Putamen (tissue), 1 donor: ENCODE measurements around the gene CPSF4.

Experiments
- DNase-seq: peaks from one replicate; pipeline ENCODE4 v3.0.0-alpha.2; 2016; ENCODE audit warnings: low spot score

Gene CPSF4

DNA sequence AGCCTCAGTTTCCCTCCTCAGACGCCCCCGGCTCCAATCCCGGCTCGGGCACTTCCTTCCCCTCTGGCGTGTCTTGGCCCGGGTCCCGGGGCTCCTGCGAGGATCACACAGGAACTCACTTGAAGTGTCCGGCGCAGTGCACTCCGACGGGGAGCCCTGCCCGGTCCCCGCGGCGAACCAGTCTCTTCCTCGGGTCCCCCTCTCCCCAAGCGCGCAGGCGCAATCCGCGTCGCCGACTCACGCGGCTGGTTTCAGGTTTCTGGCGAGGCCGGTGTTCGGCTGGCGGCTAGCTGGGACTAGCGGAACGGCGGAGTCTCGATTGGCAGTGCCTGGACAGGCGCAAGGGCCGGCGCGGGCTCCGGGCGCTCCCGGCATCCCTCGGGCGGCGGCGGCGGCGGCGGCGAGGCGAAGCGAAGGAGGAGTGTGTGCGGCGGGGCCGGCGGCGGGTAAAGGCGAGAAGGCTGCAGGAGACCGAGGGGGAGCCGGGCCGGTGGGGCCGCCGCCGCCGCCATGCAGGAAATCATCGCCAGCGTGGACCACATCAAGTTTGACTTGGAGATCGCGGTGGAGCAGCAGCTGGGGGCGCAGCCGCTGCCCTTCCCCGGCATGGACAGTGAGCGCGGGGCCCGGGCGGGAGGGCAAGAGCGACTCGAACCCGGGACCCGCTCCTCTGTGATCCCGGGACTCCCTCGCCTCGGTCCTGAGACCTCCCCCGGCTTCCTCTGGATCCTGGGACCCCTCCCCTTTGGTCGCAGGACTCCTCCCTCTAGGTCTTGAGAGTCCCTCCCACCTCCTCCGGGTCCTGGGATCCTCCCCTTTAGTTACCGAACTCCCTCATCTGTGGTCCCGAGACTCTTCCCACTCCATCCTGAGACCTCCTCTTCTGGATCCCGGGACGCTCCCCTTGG is at the start of gene CPSF4, which contains the start of gene PTCD1:
CPSF4 (plus strand) TSS at position 371 of the 908 bp plus-strand sequence; CDS start at position 511, 140 bp downstream.
PTCD1 (minus strand) TSS at position 226 of the 908 bp plus-strand sequence. CDS start 3,556 bp downstream, outside the sequence.
- DNase-seq: peak; percentile 92

DNA sequence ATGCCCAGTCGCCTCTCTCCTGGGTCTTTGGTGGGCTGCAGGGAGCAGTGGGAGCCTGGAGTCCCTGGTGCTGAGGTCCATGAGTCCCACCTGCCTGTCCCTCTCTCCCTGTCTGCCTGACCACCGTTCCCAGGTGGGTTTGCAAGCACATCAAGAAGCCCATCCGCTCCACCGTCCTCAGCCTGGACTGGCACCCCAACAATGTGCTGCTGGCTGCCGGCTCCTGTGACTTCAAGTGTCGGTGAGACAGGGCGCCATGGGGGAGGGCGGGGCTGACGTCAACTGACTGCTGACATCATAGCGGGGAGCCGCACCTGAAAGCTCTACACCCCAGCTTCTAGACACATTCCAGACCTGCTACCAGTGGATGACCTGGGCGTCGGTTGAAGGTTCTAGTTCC is 49.0 kb upstream of the CPSF4 start:
- DNase-seq: no peak

DNA sequence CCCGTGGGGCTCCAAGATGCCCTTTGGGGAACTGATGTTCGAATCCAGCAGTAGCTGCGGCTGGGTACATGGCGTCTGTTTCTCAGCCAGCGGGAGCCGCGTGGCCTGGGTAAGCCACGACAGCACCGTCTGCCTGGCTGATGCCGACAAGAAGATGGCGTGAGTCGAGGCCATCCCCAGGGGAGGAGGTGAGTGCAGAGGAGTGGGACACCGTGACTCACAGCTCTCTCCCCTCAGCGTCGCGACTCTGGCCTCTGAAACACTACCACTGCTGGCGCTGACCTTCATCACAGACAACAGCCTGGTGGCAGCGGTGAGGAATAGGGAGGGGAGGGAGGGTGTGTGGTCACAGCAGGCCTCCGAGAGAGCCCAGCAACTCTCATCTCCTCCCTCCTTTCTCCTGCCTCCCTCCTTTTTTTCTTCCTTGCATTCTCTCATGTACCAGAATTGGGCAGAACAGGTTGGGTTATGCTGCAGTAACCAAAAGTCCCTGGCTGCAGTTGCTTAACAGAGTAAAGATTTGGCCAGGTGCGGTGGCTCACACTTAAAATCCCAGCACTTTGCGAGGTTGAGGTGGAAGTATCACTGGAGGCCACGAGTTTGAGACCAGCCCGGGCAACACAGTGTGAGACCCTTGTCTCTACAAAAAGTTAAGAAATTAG is 47.7 kb upstream of the CPSF4 start:
- DNase-seq: no peak

DNA sequence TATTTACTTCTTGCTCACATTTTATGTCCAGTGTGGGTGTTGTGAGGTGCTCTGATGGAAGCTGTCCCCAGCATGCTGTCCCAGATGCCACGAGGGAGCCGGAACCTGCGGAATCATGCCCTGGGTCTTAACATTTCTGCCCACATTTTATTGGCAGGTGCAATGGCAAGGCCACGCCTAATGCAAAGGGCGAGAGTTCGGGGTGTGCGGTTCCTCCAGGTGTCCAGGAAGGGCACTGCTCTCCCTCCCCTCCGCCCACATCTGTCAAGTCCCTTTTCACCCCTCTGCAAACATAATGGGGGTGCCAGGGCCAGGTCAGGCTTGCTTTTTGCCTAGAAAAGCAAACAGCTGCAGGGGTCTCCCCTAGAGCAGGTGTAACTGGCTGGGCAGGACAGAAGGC is 46.7 kb upstream of the CPSF4 start:
- no peak for DNase-seq

DNA sequence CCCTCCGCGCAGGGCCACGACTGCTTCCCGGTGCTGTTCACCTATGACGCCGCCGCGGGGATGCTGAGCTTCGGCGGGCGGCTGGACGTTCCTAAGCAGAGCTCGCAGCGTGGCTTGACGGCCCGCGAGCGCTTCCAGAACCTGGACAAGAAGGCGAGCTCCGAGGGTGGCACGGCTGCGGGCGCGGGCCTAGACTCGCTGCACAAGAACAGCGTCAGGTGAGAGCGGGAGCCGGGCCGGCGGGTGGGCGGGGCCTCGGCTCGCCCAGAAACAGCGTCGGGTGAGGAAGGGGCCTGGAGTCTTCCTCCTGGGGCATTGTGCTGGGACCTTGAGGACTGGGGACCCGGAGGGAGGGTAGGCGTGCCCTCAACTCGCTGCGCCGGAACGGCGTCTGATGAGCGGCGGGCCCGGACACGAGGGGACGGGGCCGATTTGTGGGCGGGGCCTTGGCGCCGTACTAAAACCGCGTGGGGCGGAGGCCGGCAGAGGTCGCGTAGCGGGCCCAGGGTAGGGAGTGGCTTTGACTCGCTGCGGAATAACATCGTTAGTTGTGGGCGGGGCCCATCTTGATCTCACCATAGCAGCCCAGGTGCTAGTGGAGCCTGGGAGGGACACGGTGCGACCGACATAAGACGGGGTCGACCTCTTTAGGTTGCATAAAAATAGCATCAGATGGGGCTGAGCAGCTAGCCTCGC is 45.9 kb upstream of the CPSF4 start:
- DNase-seq: no peak

DNA sequence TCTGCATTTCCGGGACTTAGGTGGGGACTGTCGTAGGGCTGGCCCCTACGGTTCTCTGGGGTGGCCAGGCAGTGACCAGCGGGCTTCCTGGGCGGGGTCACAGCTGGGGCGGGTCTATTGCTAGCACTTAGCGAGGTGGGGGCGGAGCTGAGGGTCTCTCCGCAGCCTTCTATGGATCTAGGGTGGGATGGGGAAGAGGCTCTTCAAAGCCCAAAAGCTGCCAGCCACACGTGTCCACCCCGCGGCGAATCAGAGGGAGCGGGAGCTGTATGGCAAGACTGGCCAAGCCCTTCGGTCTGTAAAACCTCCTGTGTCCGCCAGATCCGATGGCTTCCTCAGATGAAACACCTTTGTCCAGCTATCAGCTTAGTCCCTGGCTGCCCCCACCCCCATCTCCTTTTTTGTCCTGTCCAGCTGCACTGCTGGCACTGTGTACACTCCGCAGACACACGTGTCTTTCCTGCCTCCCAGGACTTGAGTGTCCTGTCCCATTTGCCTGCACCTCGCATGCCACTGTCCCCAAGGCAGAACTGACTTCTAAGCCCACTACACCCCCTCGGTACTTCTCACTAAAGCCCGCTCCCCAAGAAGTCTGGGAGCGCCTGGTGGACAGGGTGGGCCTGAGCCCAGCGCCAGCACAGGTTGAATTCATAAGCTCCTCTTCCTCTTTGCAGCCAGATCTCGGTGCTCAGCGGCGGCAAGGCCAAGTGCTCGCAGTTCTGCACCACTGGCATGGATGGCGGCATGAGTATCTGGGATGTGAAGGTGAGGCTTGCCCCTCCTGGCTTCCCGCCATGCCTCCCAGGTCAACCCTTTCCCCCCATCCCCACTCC is 45.2 kb upstream of the CPSF4 start:
- no peak for DNase-seq

DNA sequence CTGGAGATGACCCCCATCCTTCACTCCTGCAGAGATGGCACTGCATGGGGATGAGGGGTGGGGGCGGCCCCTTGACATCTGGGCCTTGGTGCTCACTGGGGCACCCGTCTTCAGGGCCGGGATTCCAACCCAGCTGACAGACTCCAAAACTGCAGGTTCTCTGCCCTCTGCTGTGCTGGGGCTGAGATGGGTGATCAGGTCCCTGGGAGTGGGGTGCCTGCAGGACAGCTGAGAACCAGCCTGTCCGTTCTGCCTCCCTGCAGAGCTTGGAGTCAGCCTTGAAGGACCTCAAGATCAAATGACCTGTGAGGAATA is 44.6 kb upstream of the CPSF4 start:
- no peak for DNase-seq

GRCh38 chr7:99395616-99396327 is 43.0 kb upstream of the CPSF4 start:
- DNase-seq: no peak

GRCh38 chr7:99396418-99397296 is 42.1 kb upstream of the CPSF4 start:
- no peak for DNase-seq

DNA sequence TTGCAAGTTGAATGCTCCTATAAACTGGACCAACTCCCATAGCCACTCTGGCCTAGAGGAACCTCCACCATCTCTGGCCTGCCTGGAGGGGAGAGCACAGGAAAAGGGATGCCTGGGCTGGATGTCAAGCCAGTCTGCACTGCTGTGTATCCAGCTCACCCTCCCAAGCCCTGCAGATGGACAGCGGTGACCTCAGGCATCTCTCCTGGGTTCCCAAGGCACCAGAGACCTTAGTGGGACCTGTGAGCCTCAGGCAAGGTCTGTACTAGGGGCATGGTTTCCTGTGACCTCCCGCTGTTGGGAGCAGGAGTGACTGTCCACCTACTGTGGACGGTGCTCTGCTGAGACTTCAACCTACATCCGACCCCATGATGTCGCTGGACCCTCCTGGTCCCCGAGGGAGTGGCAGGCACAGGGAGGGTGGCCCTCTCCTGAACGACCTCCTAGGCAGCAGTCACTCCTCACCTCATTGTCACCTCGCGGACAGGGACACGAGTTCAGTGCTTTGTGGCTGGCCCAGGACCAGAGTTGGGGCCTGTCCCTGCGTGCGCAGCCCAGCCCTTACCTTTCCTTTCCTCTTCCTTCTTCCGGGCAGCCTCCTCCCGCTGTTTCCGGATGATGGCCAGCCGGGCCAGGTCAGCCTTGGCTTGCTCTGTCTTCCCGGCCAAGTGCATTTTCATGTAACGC is 41.3 kb upstream of the CPSF4 start:
- DNase-seq: no peak

GRCh38 chr7:99398891-99399445 is 39.8 kb upstream of the CPSF4 start:
- no peak for DNase-seq

GRCh38 chr7:99399597-99399996 is 39.1 kb upstream of the CPSF4 start:
- DNase-seq: no peak

DNA sequence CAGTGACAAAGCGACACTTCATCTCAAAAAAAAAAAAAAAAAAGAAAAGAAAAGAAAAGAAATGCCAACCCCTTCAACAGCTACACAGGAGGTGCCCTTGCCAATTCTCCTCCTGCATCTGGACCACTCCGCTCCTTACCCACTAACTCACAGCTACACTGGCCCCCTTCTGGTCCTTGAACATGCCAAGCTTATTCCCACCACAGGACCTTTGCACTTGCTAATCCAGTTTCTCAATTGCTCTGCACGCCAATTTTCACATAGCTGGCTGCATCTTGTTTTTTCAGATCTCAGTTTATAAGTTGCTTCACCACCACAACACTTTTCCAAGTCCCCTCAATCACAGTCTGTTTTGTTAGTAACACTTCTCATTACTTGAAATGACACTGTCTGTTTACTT is 35.9 kb upstream of the CPSF4 start:
- no peak for DNase-seq

DNA sequence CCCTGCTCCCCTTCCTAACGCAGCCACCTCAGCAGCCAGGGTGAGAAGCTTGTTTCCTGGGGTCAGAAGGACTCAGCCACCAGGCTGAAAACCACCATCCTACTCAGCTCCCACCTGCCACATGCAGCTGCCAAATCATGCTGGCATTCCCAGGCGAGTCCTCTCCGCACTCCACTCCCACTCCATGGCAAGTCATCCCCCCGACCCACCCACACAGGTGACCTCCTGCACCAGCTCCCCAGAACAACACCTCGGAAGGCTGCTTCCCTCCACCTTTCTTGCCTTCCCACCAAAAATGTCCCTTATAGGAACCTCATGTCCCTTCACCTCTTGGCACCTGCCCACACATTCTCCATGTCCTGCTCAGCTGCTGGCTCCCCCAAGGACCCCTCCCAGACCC is 35.0 kb upstream of the CPSF4 start:
- no peak for DNase-seq

DNA sequence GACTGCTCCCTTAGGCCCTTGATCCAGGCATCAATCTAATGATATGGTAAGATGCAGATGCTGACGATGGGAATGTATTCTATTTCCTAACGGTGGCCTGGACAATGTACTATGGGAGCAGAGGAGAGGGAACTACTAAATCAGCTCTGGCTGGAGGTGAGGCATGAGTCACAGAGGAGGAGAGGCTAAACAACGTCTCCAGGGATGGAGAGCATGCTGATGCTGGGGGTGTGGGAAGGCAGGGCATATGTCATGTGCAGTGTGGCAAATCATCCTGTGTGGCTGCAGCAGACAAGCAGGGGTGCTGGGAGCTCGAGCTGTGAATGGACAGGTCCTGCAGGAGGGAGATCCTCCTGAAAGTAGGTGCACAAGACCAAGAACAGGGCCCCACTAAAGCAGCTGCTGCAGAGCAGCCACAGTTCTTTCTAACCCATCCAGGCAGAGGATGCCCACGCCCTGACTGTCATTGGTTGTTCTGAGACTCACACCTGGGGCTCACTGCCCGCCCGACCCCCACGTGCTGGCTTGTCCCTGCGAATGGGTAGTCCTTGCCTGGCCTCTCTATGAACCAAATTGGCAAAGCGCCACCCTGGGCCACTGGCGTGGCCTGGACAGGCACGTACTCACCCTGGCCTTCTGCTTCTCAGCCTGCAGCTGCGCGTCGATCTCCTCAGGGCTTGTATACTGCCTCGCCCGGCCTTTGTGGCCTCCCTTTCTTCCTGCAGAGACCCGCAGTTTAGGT is 34.3 kb upstream of the CPSF4 start:
- DNase-seq: no peak

GRCh38 chr7:99404977-99405320 is 33.8 kb upstream of the CPSF4 start:
- no peak for DNase-seq

DNA sequence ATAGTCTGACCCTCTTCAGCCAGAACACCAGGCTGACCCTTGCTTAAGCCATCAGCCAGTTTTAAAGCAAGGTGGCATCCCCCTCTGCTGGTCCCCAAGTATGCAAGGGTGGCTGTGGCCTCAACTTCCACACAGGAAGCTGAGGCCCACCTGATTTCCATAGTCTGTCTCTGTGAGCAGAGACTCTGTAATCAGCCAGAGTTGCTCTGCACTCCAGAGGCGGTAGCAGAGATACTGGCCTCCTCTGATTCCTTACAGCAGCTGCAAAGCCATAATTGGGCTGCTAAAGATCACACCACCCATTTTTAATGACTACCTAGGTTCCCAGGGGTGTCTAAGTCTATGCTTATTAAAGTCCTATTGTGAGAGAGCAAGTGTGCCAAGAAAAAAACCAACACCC is 32.2 kb upstream of the CPSF4 start:
- no peak for DNase-seq

DNA sequence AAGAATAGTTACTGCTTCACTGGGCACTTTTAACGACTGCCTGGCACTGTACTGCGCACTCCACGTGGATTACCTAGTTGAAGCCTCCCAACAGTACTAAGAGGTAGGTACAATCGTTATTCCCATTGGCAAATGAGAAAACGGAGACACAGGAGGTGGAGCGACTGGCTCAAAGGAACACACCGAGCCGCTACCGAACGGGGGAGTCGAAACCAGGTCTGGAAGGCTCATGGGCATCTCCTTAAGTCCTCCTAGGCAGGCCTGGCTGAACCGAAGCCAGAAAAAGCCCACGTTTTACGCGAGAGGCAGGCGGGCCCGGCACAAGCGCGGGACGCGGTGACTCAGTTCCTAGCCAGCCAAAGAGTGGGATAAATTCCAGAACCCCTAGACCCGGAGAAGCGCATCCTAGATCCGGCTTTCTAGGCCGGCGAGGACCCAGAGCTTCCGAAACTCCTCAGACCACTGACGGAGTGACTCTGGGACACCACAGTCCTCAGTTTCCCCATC is 30.8 kb upstream of the CPSF4 start:
- DNase-seq: peak; percentile 42
